IMR-90 (cell line): ENCODE data around the gene SGK2. TPM values are rescaled to one million over a fixed set of nuclear protein-coding genes. Genes with fewer than 3 reads are reported as not detected.

Experiments
- ATAC-seq: fragments of 200-7000 bp; cut with Tn5 transposase; 2 replicates; pipeline ENCODE4 v1.9.1; 2020; ENCODE audit warnings: low read depth, mild to moderate bottlenecking, moderate library complexity
- BruUV-seq: library from RNA; stranded (reverse); fragments of 400-500 nt; replicated peaks from 2 replicates; lab custom pipeline; 2021; lab: Mats Ljungman, UMichigan
- CTCF ChIA-PET: fragments of 300-600 bp; formaldehyde crosslinking; extraction: SDS; loops from one replicate; lab custom pipeline; 2021; ENCODE audit warnings: antibody characterized with exemption; lab: Yijun Ruan, JAX
- POLR2A ChIA-PET: fragments of 300-600 bp; sonication (Branson Sonifier 250); formaldehyde crosslinking; loops from one replicate; lab custom pipeline; 2022; ENCODE audit warnings: antibody characterized with exemption; ENCODE audit not compliant: unreplicated experiment; lab: Charles Lee
- DNase-seq: peaks from one replicate; pipeline ENCODE4 v3.0.0; 2013
- H2AFZ ChIP-seq: replicated peaks from 2 replicates; pipeline ENCODE3; 2013; ENCODE audit warnings: low read length, mild to moderate bottlenecking; ENCODE audit not compliant: poor library complexity
- H2AK5ac ChIP-seq: 2 replicates; pipeline ENCODE4 v1.6.1; 2013; ENCODE audit warnings: low read depth, low read length, inconsistent platforms
- H2AK9ac ChIP-seq: replicated peaks from 2 replicates; pipeline ENCODE3; 2013; ENCODE audit warnings: mild to moderate bottlenecking, low read depth, low read length, moderate library complexity; ENCODE audit not compliant: poor library complexity
- H2BK120ac ChIP-seq: 2 replicates; pipeline ENCODE4 v1.6.1; 2013; ENCODE audit warnings: low read depth, low read length, inconsistent platforms
- H2BK15ac ChIP-seq: 3 replicates; pipeline ENCODE4 v1.6.1; 2013; ENCODE audit warnings: low read depth, low read length, inconsistent platforms
- H2BK20ac ChIP-seq: 2 replicates; pipeline ENCODE4 v1.6.1; 2013; ENCODE audit warnings: low read depth, mild to moderate bottlenecking, inconsistent platforms, low read length, moderate library complexity
- H2BK5ac ChIP-seq: 2 replicates; pipeline ENCODE4 v1.6.1; 2013; ENCODE audit warnings: mild to moderate bottlenecking, low read depth, low read length, inconsistent platforms; ENCODE audit not compliant: poor library complexity, severe bottlenecking
- H3K14ac ChIP-seq: replicated peaks from 2 replicates; pipeline ENCODE4 v1.6.1; 2013; ENCODE audit warnings: low read depth, low read length, inconsistent platforms
- H3K18ac ChIP-seq: 2 replicates; pipeline ENCODE4 v1.6.1; 2013; ENCODE audit warnings: low read depth, low read length, control low read depth
- H3K23ac ChIP-seq: 2 replicates; pipeline ENCODE4 v1.6.1; 2013; ENCODE audit warnings: low read depth, low read length, inconsistent platforms
- H3K27ac ChIP-seq: 2 replicates; pipeline ENCODE4 v1.5.1; 2013; ENCODE audit warnings: mild to moderate bottlenecking, control low read depth, low read length; ENCODE audit not compliant: insufficient read depth
- H3K27me3 ChIP-seq: 2 replicates; pipeline ENCODE4 v1.6.1; 2013; ENCODE audit warnings: low read length; ENCODE audit not compliant: control insufficient read depth, insufficient read depth
- H3K36me3 ChIP-seq: 2 replicates; pipeline ENCODE4 v1.6.1; 2013; ENCODE audit warnings: low read length, mixed read lengths; ENCODE audit not compliant: control insufficient read depth, insufficient read depth
- H3K4ac ChIP-seq: 2 replicates; pipeline ENCODE4 v1.6.1; 2013; ENCODE audit warnings: low read depth, low read length, inconsistent platforms
- H3K4me1 ChIP-seq: 2 replicates; pipeline ENCODE4 v1.6.1; 2013; ENCODE audit warnings: low read length, mixed read lengths; ENCODE audit not compliant: control insufficient read depth, insufficient read depth
- H3K4me2 ChIP-seq: 2 replicates; pipeline ENCODE4 v1.6.1; 2013; ENCODE audit warnings: low read depth, mild to moderate bottlenecking, control low read depth, low read length, moderate library complexity
- H3K4me3 ChIP-seq: 2 replicates; pipeline ENCODE4 v1.5.1; 2013; ENCODE audit warnings: low read depth, mild to moderate bottlenecking, control low read depth, low read length, moderate library complexity; ENCODE audit not compliant: insufficient read depth
- H3K56ac ChIP-seq: 2 replicates; pipeline ENCODE4 v1.6.1; 2013; ENCODE audit warnings: low read length, inconsistent platforms; ENCODE audit not compliant: insufficient read depth; ENCODE audit errors: extremely low read depth
- H3K79me1 ChIP-seq, 2 experiments: 2 replicates each; pipeline ENCODE4 v1.6.1; 2013; ENCODE audit warnings: low read length in 2 of 2, inconsistent platforms in 1 of 2, low read depth in 1 of 2
- H3K9ac ChIP-seq: 2 replicates; pipeline ENCODE4 v1.6.1; 2013; ENCODE audit warnings: low read depth, low read length, control low read depth
- H3K9me1 ChIP-seq: 2 replicates; pipeline ENCODE4 v1.6.1; 2013; ENCODE audit warnings: low read length, inconsistent platforms; ENCODE audit not compliant: insufficient read depth
- H3K9me3 ChIP-seq: 2 replicates; pipeline ENCODE4 v1.6.1; 2013; ENCODE audit warnings: low read length; ENCODE audit not compliant: control insufficient read depth, insufficient read depth
- H4K20me1 ChIP-seq: 2 replicates; pipeline ENCODE4 v1.6.1; 2013; ENCODE audit warnings: low read length, inconsistent platforms; ENCODE audit not compliant: insufficient read depth
- H4K5ac ChIP-seq: 2 replicates; pipeline ENCODE4 v1.6.1; 2013; ENCODE audit warnings: mild to moderate bottlenecking, low read depth, low read length, control low read depth
- H4K8ac ChIP-seq, 2 experiments: 2 replicates each; pipeline ENCODE4 v1.6.1; 2013; ENCODE audit warnings: low read depth in 2 of 2, low read length in 2 of 2, control low read depth in 1 of 2, inconsistent platforms in 1 of 2
- H4K91ac ChIP-seq: 2 replicates; pipeline ENCODE4 v1.6.1; 2013; ENCODE audit warnings: low read depth, low read length, inconsistent platforms; ENCODE audit not compliant: insufficient read depth
- MAZ ChIP-seq: IDR thresholded peaks from 2 replicates; pipeline ENCODE4 v1.6.1; 2012; ENCODE audit warnings: low read depth, mild to moderate bottlenecking, low read length, improper control_type of control experiment, moderate library complexity, borderline replicate concordance
- RFX5 ChIP-seq: IDR thresholded peaks from 2 replicates; pipeline ENCODE4 v1.8.0; 2012; ENCODE audit warnings: low read depth, mild to moderate bottlenecking, low read length, moderate library complexity
- WGBS, 2 experiments: methylation state at CpG; one replicate each; pipeline versions ENCODE4 v1.1.5 to v1.1.7; 2013; ENCODE audit warnings: missing lambda C conversion rate in 2 of 2; ENCODE audit not compliant: insufficient read length in 1 of 2; ENCODE audit errors: extremely low coverage in 2 of 2; 5-methylcytosine and 5-hydroxymethylcytosine counted together
- dilution Hi-C: fragments of 300-500 bp; cut with HindIII; formaldehyde crosslinking; loops from one replicate; pipeline ENCODE4 v1.14.3; 2018; ENCODE audit warnings: low sequenced_read_pairs; ENCODE audit not compliant: unreplicated experiment
- in situ Hi-C: fragments of 300-500 bp; cut with MboI; formaldehyde crosslinking; loops from 3 replicates; pipeline ENCODE4 v1.14.3; 2019; ENCODE audit warnings: low sequenced_read_pairs, inconsistent platforms, mixed read lengths
- intact Hi-C: fragments of 100-400 bp; cut with micrococcal nuclease; formaldehyde crosslinking; loops from 2 replicates; pipeline ENCODE4 v1.10.0; 2022
- polyA plus RNA-seq, 3 experiments: library from polyadenylated mRNA; depleted of rRNA; stranded (reverse); fragments of >200 nt; gene quantifications; 2 replicates each; pipeline ENCODE4 v1.2.3, GENCODE V29; 2012; ENCODE audit warnings: low replicate concordance in 1 of 3
- total RNA-seq: library from RNA; depleted of rRNA; stranded (reverse); fragments of >200 nt; gene quantifications from 2 replicates; pipeline ENCODE4 v1.2.3, GENCODE V29; 2012

The SGK2 gene
- total and polyA plus RNA-seq, 2 of the 4 experiments (the other 2 are of a cell fraction), result under 0.01 to 0.10 TPM

GRCh38 chr20:43590036-43590391 is 31.2 kb downstream of the SGK2 start:
- peak overlapping the region; percentile 65; the same call in 1 of the 2 replicates for H2AK5ac ChIP-seq
- peaks cover 3% of the 10 kb centered on the region; the same call in 1 of the 2 replicates for H3K9me1 ChIP-seq
- 0 out of 2 replicates have a peak overlapping the region, but pooled peaks have one; percentile 44 for H2BK20ac ChIP-seq
- peak overlapping the region; percentile 96 for H3K4me3 ChIP-seq
- peak overlapping the region; percentile 78 for H3K18ac ChIP-seq
- peaks cover 6% of the 10 kb centered on the region for H3K4me1 ChIP-seq
- in situ Hi-C loops (no loop called here), intact Hi-C loops (loop anchor here (1.0 to 2.0 kb wide), 2 partner anchors 52 to 127 kb away; no protein-coding TSS in a partner anchor), dilution Hi-C loops (no loop called here)
- H2AFZ ChIP-seq, result peak overlapping the region; percentile 90
- peak overlapping the region; percentile 87 for H2AK9ac ChIP-seq
- H4K8ac ChIP-seq, result peak overlapping the region; percentile 96 to 99
- no peak for DNase-seq
- ChIA-PET POLR2A (no interaction called here), CTCF (no interaction called here)
- peak overlapping the region; percentile 83 for H3K27ac ChIP-seq
- peak overlapping the region; percentile 84 for H3K14ac ChIP-seq
- peak; percentile 5 for ATAC-seq
- 0 out of 3 replicates have a peak overlapping the region, but pooled peaks have one; percentile 35 for H2BK15ac ChIP-seq
- H2BK5ac ChIP-seq, result peak overlapping the region; percentile 71
- H3K9me3 ChIP-seq, result no peaks in the 10 kb centered on the region
- peak overlapping the region; percentile 98 for H3K4me2 ChIP-seq
- H3K36me3 ChIP-seq, result peaks cover 1% of the 10 kb centered on the region; the same call in 1 of the 2 replicates
- no peaks in the 10 kb centered on the region for H3K27me3 ChIP-seq
- H3K56ac ChIP-seq, result peak overlapping the region; percentile 64; the same call in 1 of the 2 replicates
- TF ChIP-seq RFX5, result no peak
- no peak for TF ChIP-seq MAZ
- 10% methylated on average over 3 of the region's 9 CpGs; no CpG with 5 or more reads in 1 of the 2 experiments for WGBS, 2 experiments
- peak overlapping the region; percentile 95 for H4K5ac ChIP-seq
- peaks cover 12 to 16% of the 10 kb centered on the region in 2 experiments for H3K79me1 ChIP-seq
- no TSS peak for BruUV-seq
- H2BK120ac ChIP-seq, result peak overlapping the region; percentile 37
- H3K9ac ChIP-seq, result peak overlapping the region; percentile 82
- peak overlapping the region; percentile 86 for H3K4ac ChIP-seq
- H4K20me1 ChIP-seq, result no peaks in the 10 kb centered on the region
- H4K91ac ChIP-seq, result peak overlapping the region; percentile 61
- H3K23ac ChIP-seq, result peak overlapping the region; percentile 57; the same call in 1 of the 2 replicates
